ENCODE measurements around the gene EN1. TPM values are rescaled to one million over a fixed set of nuclear protein-coding genes. Genes with fewer than 3 reads are reported as not detected.

EN1 gene
- polyA plus RNA-seq, 2 of the 4 experiments (the other 2 are of a cell fraction), result 0.06 to 0.92 TPM

DNA sequence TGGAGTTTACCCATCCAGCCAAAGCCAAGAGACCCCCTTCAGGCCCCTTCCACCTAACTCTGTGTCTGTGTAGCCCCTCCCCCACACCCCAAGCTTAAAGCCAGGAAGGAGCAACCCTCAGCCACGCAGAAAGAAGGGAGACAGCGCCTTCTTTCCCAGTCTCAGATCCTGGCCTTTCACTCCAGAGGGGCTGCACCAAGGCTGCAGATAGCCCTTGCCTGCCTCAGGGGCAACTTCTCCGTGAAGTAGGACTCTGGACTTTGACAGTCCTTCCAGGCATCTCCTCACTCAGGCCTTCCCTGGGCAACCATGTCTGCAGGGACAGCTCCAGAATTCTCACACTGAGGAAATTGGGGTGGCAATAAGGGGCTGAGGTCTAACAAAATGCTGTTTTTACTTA, 26.9 kb upstream of the EN1 start (continued):
- no peak for TF ChIP-seq PHF8 (IDR thresholded peaks at IDR 0.05; ENCODE audit: borderline replicate concordance, low read depth)
- TF ChIP-seq MAFK (IDR thresholded peaks at IDR 0.05; ENCODE audit: partially characterized antibody), result no peak
- TF ChIP-seq, protein P1, sequence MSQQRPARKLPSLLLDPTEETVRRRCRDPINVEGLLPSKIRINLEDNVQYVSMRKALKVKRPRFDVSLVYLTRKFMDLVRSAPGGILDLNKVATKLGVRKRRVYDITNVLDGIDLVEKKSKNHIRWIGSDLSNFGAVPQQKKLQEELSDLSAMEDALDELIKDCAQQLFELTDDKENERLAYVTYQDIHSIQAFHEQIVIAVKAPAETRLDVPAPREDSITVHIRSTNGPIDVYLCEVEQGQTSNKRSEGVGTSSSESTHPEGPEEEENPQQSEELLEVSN (IDR thresholded peaks at IDR 0.05; ENCODE audit: borderline replicate concordance, low read depth), result no peak
- TF ChIP-seq SMC3 (IDR thresholded peaks at IDR 0.05), result no peak

DNA sequence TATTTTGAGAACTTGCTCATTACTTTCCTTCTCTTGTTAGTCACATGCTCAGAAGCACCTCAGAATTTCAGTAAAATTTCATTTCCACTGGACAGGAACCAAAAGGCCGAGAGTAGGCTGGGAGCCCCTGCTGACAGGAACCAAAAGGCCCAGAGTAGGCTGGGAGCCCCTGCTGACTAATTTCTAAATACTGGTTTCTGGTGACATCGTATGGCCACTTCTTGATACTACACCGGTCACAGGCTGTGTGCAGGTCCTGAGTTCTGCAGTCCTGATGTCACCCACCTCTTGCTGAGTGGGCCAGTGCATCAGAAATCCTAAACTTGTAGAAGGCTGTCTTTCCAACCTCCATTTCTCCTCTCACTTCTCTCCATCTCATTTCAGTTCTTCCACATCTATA, 17.7 kb upstream of the EN1 start:
- ATAC-seq (peak; percentile 94 to 99), FAIRE-seq (no peak), DNase-seq (ENCODE audit: low read depth in 1 of 2, low spot score in 1 of 2) (peak; percentile 29 to 55)
- TF ChIP-seq CEBPB (IDR thresholded peaks at IDR 0.05) (no peak), RAD21 (conservative IDR thresholded peaks at IDR 0.05 in 1 of 2, IDR thresholded peaks at IDR 0.05 in 1 of 2) (peak; percentile 76 to 90), SMC3 (IDR thresholded peaks at IDR 0.05) (peak; percentile 76), ZC3H11A (IDR thresholded peaks at IDR 0.05) (no peak)
- TF ChIP-seq, protein P2, sequence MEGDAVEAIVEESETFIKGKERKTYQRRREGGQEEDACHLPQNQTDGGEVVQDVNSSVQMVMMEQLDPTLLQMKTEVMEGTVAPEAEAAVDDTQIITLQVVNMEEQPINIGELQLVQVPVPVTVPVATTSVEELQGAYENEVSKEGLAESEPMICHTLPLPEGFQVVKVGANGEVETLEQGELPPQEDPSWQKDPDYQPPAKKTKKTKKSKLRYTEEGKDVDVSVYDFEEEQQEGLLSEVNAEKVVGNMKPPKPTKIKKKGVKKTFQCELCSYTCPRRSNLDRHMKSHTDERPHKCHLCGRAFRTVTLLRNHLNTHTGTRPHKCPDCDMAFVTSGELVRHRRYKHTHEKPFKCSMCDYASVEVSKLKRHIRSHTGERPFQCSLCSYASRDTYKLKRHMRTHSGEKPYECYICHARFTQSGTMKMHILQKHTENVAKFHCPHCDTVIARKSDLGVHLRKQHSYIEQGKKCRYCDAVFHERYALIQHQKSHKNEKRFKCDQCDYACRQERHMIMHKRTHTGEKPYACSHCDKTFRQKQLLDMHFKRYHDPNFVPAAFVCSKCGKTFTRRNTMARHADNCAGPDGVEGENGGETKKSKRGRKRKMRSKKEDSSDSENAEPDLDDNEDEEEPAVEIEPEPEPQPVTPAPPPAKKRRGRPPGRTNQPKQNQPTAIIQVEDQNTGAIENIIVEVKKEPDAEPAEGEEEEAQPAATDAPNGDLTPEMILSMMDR (IDR thresholded peaks at IDR 0.05), result peak; percentile 77
- no peaks in the 10 kb centered on the region for H3K9me3 ChIP-seq
- peaks cover 5% of the 10 kb centered on the region; the same call in 1 of the 3 replicates for H3K4me1 ChIP-seq
- CTCF ChIA-PET, result interaction anchor here (0.6 to 4.8 kb wide), 18 partner anchors 8 to 833 kb away, joined by 3 to 41 read pairs (median 3); no protein-coding TSS in a partner anchor
- no peak overlapping the region for H3K4me2 ChIP-seq
- no peak overlapping the region for H3K4me3 ChIP-seq
- H3K27ac ChIP-seq, result no peak overlapping the region
- 0% methylated on average over 3 of the region's 3 CpGs for WGBS (ENCODE audit: missing lambda C conversion rate)
- POLR2A ChIA-PET, result no interaction called here

DNA sequence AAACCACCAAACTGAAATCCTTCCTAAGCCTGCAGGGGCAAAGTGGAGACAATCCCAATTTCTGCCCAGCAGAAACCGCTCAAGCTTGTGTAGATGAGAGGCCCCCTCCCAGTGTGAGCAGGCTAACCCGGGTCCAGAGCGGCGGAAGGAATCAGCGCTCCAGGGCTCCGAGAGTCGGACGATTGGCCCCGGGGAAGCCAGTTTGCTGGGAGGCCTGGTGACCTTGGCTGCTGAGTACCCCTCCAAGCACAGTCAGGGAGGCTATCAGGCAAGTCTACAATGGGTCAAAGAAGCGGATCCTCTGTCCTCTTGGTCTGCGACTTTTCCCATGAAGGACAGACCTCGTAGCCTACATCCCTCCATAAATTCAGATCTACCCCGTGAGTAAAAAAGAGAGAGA, 16.8 kb upstream of the EN1 start:
- Histone ChIP-seq H3K27ac (no peak overlapping the region), H3K9me3 (no peaks in the 10 kb centered on the region), H3K4me3 (no peak overlapping the region), H3K4me2 (no peak overlapping the region), H3K4me1 (peaks cover 5% of the 10 kb centered on the region; the same call in 1 of the 3 replicates)
- 64% methylated on average over 13 of the region's 13 CpGs for WGBS (ENCODE audit: missing lambda C conversion rate)
- ATAC-seq (no peak), FAIRE-seq (no peak), DNase-seq (ENCODE audit: low read depth in 1 of 2, low spot score in 1 of 2) (no peak)
- ChIA-PET POLR2A (no interaction called here), CTCF (interaction anchor here (0.6 to 4.8 kb wide), 18 partner anchors 8 to 832 kb away, joined by 3 to 41 read pairs (median 3); no protein-coding TSS in a partner anchor)
- TF ChIP-seq FOSL2 (IDR thresholded peaks at IDR 0.05) (no peak), FOSL2 (CRISPR knock-in tag; IDR thresholded peaks at IDR 0.05) (no peak), HEYL (CRISPR knock-in tag; IDR thresholded peaks at IDR 0.05) (no peak), CBX8 (IDR thresholded peaks at IDR 0.05) (no peak), HOXA7 (CRISPR knock-in tag; IDR thresholded peaks at IDR 0.05) (no peak), FOSB (CRISPR knock-in tag; IDR thresholded peaks at IDR 0.05) (no peak), PHF8 (IDR thresholded peaks at IDR 0.05; ENCODE audit: borderline replicate concordance, low read depth) (no peak), NFE2L2 (conservative IDR thresholded peaks at IDR 0.05; ENCODE audit: low read length) (no peak), ESRRA (IDR thresholded peaks at IDR 0.05; ENCODE audit: borderline replicate concordance, low read length) (no peak), ZNF302 (CRISPR knock-in tag; IDR thresholded peaks at IDR 0.05) (no peak), BHLHE40 (IDR thresholded peaks at IDR 0.05; ENCODE audit: low read depth, low read length) (no peak), EHF (CRISPR knock-in tag; IDR thresholded peaks at IDR 0.05) (no peak), RARB (CRISPR knock-in tag; IDR thresholded peaks at IDR 0.05) (no peak), RAD21 (conservative IDR thresholded peaks at IDR 0.05 in 1 of 2, IDR thresholded peaks at IDR 0.05 in 1 of 2) (no peak), EP300 (IDR thresholded peaks at IDR 0.05) (no peak), MAFK (IDR thresholded peaks at IDR 0.05; ENCODE audit: partially characterized antibody) (no peak)
- TF ChIP-seq, protein P3, sequence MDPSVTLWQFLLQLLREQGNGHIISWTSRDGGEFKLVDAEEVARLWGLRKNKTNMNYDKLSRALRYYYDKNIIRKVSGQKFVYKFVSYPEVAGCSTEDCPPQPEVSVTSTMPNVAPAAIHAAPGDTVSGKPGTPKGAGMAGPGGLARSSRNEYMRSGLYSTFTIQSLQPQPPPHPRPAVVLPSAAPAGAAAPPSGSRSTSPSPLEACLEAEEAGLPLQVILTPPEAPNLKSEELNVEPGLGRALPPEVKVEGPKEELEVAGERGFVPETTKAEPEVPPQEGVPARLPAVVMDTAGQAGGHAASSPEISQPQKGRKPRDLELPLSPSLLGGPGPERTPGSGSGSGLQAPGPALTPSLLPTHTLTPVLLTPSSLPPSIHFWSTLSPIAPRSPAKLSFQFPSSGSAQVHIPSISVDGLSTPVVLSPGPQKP (IDR thresholded peaks at IDR 0.05; ENCODE audit: low read depth, low read length), result no peak
- TF ChIP-seq, protein P4, sequence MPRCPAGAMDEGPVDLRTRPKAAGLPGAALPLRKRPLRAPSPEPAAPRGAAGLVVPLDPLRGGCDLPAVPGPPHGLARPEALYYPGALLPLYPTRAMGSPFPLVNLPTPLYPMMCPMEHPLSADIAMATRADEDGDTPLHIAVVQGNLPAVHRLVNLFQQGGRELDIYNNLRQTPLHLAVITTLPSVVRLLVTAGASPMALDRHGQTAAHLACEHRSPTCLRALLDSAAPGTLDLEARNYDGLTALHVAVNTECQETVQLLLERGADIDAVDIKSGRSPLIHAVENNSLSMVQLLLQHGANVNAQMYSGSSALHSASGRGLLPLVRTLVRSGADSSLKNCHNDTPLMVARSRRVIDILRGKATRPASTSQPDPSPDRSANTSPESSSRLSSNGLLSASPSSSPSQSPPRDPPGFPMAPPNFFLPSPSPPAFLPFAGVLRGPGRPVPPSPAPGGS (IDR thresholded peaks at IDR 0.05), result no peak
- TF ChIP-seq, protein P5, sequence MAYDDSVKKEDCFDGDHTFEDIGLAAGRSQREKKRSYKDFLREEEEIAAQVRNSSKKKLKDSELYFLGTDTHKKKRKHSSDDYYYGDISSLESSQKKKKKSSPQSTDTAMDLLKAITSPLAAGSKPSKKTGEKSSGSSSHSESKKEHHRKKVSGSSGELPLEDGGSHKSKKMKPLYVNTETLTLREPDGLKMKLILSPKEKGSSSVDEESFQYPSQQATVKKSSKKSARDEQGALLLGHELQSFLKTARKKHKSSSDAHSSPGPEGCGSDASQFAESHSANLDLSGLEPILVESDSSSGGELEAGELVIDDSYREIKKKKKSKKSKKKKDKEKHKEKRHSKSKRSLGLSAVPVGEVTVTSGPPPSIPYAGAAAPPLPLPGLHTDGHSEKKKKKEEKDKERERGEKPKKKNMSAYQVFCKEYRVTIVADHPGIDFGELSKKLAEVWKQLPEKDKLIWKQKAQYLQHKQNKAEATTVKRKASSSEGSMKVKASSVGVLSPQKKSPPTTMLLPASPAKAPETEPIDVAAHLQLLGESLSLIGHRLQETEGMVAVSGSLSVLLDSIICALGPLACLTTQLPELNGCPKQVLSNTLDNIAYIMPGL (CRISPR knock-in tag; IDR thresholded peaks at IDR 0.05; ENCODE audit: borderline replicate concordance), result no peak
- TF ChIP-seq, protein P6, sequence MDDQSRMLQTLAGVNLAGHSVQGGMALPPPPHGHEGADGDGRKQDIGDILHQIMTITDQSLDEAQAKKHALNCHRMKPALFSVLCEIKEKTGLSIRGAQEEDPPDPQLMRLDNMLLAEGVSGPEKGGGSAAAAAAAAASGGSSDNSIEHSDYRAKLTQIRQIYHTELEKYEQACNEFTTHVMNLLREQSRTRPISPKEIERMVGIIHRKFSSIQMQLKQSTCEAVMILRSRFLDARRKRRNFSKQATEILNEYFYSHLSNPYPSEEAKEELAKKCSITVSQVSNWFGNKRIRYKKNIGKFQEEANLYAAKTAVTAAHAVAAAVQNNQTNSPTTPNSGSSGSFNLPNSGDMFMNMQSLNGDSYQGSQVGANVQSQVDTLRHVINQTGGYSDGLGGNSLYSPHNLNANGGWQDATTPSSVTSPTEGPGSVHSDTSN (IDR thresholded peaks at IDR 0.05), result no peak
- TF ChIP-seq, protein P7, sequence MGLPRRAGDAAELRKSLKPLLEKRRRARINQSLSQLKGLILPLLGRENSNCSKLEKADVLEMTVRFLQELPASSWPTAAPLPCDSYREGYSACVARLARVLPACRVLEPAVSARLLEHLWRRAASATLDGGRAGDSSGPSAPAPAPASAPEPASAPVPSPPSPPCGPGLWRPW (IDR thresholded peaks at IDR 0.05), result no peak

Data from A549 (cell line).